Neural cell (in vitro differentiated cells): ENCODE data around the gene UBE2N. TPM values are rescaled to one million over a fixed set of nuclear protein-coding genes. Genes with fewer than 3 reads are reported as not detected.

ENCODE experiments used
- H2AFZ ChIP-seq: fragments of 200-600, 300-800 bp; sonication (generic), shearing (Covaris generic); 2 replicates; pipeline ENCODE4 v1.6.0; 2014; ENCODE audit warnings: low read depth, mild to moderate bottlenecking, antibody characterized with exemption, low read length, moderate library complexity
- H3F3A ChIP-seq: fragments of 200-600 bp; shearing (Covaris generic); 2 replicates; pipeline ENCODE4 v1.6.1; 2016; ENCODE audit warnings: mild to moderate bottlenecking, moderate library complexity, mixed read lengths, antibody characterized with exemption, low read length; ENCODE audit not compliant: insufficient read depth, poor library complexity, severe bottlenecking
- H3K27ac ChIP-seq: fragments of 200-600, 300-800 bp; sonication (generic), shearing (Covaris generic); 2 replicates; pipeline ENCODE4 v1.5.1; 2014; ENCODE audit warnings: mild to moderate bottlenecking, low read length, moderate library complexity
- H3K27me3 ChIP-seq: fragments of 300-800, 200-600 bp; sonication (generic), shearing (Covaris generic); 2 replicates; pipeline ENCODE4 v1.6.0; 2014; ENCODE audit warnings: mild to moderate bottlenecking, low read depth, low read length, moderate library complexity; ENCODE audit not compliant: insufficient read depth
- H3K36me3 ChIP-seq: fragments of 300-800, 200-600 bp; sonication (generic), shearing (Covaris generic); 2 replicates; pipeline ENCODE4 v1.5.1; 2014; ENCODE audit warnings: mild to moderate bottlenecking, antibody characterized with exemption, low read length, moderate library complexity; ENCODE audit not compliant: insufficient read depth
- H3K4me2 ChIP-seq: fragments of 300-800, 200-600 bp; sonication (generic), shearing (Covaris generic); 2 replicates; pipeline ENCODE4 v1.6.0; 2014; ENCODE audit warnings: mild to moderate bottlenecking, low read length
- H3K4me3 ChIP-seq: fragments of 300-800, 200-600 bp; sonication (generic), shearing (Covaris generic); 2 replicates; pipeline ENCODE4 v1.5.1; 2014; ENCODE audit warnings: mild to moderate bottlenecking, low read length, moderate library complexity
- H3K79me2 ChIP-seq: fragments of 200-600 bp; shearing (Covaris generic); replicated peaks from 2 replicates; pipeline ENCODE4 v1.6.0; 2014; ENCODE audit warnings: mild to moderate bottlenecking, low read length, moderate library complexity; ENCODE audit not compliant: insufficient read depth
- H3K9ac ChIP-seq: fragments of 300-800, 200-600 bp; sonication (generic), shearing (Covaris generic); 2 replicates; pipeline ENCODE4 v1.6.1; 2016; ENCODE audit warnings: mild to moderate bottlenecking, low read length, mixed read lengths
- H3K9me2 ChIP-seq: fragments of 200-600 bp; shearing (Covaris generic); 2 replicates; pipeline ENCODE4 v1.6.1; 2016; ENCODE audit warnings: mild to moderate bottlenecking, low read length, mixed read lengths; ENCODE audit not compliant: insufficient read depth
- H3K9me3 ChIP-seq: fragments of 200-600, 300-800 bp; sonication (generic), shearing (Covaris generic); 2 replicates; pipeline ENCODE4 v1.6.1; 2016; ENCODE audit warnings: mild to moderate bottlenecking, mixed run types, low read length, moderate library complexity, mixed read lengths
- H4K20me1 ChIP-seq: fragments of 200-600 bp; shearing (Covaris generic); 2 replicates; pipeline ENCODE4 v1.6.1; 2016; ENCODE audit warnings: mild to moderate bottlenecking, mixed run types; ENCODE audit not compliant: insufficient read depth
- EP300 ChIP-seq: fragments of 450-650 bp; conservative IDR thresholded peaks from 2 replicates; pipeline ENCODE4 v1.6.1; 2014; ENCODE audit warnings: antibody characterized with exemption, mild to moderate bottlenecking, moderate library complexity; ENCODE audit not compliant: poor library complexity, severe bottlenecking
- EZH2 ChIP-seq: fragments of 200-600, 300-800 bp; shearing (Covaris generic), sonication (generic); IDR thresholded peaks from 2 replicates; pipeline ENCODE4 v1.6.1; 2014; ENCODE audit warnings: antibody characterized with exemption, low read length, borderline replicate concordance, mild to moderate bottlenecking; ENCODE audit not compliant: insufficient read depth, poor library complexity, severe bottlenecking
- MXI1 ChIP-seq: fragments of 450-650 bp; conservative IDR thresholded peaks from 2 replicates; pipeline ENCODE4 v1.6.1; 2014; ENCODE audit warnings: antibody characterized with exemption, mild to moderate bottlenecking; ENCODE audit not compliant: poor library complexity, severe bottlenecking
- POLR2AphosphoS5 ChIP-seq: IDR thresholded peaks from 2 replicates; pipeline ENCODE4 v1.6.1; 2012
- RAD21 ChIP-seq: fragments of 450-650 bp; conservative IDR thresholded peaks from 2 replicates; pipeline ENCODE4 v1.6.1; 2014; ENCODE audit warnings: antibody characterized with exemption, mild to moderate bottlenecking, moderate library complexity
- SMC3 ChIP-seq: fragments of 450-650 bp; conservative IDR thresholded peaks from 2 replicates; pipeline ENCODE4 v1.6.1; 2014; ENCODE audit warnings: antibody characterized with exemption, mild to moderate bottlenecking, moderate library complexity; ENCODE audit not compliant: poor library complexity
- TAF1 ChIP-seq: IDR thresholded peaks from 2 replicates; pipeline ENCODE4 v1.6.1; 2012; ENCODE audit warnings: low read depth
- polyA plus RNA-seq: library from polyadenylated mRNA; depleted of rRNA; stranded (reverse); fragments of >200 nt; gene quantifications from 2 replicates; pipeline ENCODE4 v1.2.3, GENCODE V29; 2014
- TF ChIP-seq, protein P1 (sequence below): fragments of 450-650 bp; IDR thresholded peaks from 2 replicates; pipeline ENCODE4 v1.5.1; 2014; ENCODE audit warnings: antibody characterized with exemption, mild to moderate bottlenecking, moderate library complexity; ENCODE audit not compliant: poor library complexity, severe bottlenecking
- TF ChIP-seq, protein P2 (sequence below): IDR thresholded peaks from 2 replicates; pipeline ENCODE4 v1.6.1; 2012; ENCODE audit warnings: borderline replicate concordance

Gene UBE2N
- polyA plus RNA-seq, 1 donor from 2014 or later = 172 TPM

DNA sequence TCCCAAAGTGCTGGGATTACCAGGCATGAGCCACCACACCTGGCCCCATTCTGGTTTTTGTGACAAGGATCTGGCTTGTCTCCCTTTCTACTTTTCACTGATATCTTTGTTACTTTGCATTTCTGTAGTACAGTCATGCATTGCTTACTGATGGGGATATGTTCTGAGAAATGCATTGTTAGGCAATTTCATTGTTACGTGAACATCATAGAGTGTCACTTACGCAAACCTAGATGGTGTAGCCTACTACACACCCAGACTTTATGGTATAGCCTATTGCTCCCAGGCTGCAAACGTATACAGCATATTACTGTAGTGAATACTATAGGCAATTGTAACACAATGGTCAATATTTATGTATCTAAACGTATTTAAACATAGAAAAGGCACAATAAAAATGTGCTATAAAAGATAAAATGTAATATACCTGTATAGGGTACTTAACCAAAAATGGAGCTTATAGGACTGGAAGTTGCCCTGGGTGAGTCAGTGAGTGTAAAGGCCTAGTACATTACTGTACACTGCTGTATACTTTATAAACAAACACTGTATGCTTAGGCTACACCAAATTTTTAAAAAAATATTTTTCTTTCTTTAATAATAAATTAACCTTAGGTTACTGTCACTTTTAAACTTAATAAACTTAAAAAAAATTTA is 41.5 kb upstream of the UBE2N start:
- no peak overlapping the region for H2AFZ ChIP-seq

DNA sequence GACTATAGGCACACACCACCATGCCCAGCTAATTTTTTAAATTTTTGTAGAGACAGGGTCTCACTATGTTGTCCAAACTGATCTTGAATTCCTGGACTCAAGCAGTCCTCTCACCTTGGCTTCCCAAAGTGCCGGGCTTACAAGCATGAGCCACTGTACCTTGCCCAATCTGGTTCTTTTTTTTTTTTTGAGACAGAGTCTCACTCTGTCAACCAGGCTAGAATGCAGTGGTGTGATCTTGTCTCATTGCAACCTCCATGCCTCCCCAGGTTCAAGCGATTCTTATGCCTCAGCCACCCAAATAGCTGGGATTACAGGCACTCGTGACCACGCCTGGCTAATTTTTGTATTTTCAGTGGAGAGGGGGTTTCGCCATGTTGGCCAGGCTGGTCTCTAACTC is 41.0 kb upstream of the UBE2N start:
- Histone ChIP-seq H3K27ac (no peak overlapping the region), H3K4me2 (no peak overlapping the region), H4K20me1 (no peaks in the 10 kb centered on the region), H3F3A (no peaks in the 10 kb centered on the region), H3K79me2 (no peaks in the 10 kb centered on the region), H3K9me2 (no peaks in the 10 kb centered on the region), H3K9me3 (no peaks in the 10 kb centered on the region), H3K9ac (no peak overlapping the region), H3K36me3 (peaks cover 21% of the 10 kb centered on the region), H2AFZ (no peak overlapping the region), H3K27me3 (no peaks in the 10 kb centered on the region), H3K4me3 (no peak overlapping the region)
- TF ChIP-seq EZH2 (no peak), SMC3 (no peak), EP300 (no peak), MXI1 (no peak), TAF1 (no peak), POLR2AphosphoS5 (no peak), RAD21 (no peak)
- TF ChIP-seq, protein P1, sequence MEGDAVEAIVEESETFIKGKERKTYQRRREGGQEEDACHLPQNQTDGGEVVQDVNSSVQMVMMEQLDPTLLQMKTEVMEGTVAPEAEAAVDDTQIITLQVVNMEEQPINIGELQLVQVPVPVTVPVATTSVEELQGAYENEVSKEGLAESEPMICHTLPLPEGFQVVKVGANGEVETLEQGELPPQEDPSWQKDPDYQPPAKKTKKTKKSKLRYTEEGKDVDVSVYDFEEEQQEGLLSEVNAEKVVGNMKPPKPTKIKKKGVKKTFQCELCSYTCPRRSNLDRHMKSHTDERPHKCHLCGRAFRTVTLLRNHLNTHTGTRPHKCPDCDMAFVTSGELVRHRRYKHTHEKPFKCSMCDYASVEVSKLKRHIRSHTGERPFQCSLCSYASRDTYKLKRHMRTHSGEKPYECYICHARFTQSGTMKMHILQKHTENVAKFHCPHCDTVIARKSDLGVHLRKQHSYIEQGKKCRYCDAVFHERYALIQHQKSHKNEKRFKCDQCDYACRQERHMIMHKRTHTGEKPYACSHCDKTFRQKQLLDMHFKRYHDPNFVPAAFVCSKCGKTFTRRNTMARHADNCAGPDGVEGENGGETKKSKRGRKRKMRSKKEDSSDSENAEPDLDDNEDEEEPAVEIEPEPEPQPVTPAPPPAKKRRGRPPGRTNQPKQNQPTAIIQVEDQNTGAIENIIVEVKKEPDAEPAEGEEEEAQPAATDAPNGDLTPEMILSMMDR = no peak
- TF ChIP-seq, protein P2, sequence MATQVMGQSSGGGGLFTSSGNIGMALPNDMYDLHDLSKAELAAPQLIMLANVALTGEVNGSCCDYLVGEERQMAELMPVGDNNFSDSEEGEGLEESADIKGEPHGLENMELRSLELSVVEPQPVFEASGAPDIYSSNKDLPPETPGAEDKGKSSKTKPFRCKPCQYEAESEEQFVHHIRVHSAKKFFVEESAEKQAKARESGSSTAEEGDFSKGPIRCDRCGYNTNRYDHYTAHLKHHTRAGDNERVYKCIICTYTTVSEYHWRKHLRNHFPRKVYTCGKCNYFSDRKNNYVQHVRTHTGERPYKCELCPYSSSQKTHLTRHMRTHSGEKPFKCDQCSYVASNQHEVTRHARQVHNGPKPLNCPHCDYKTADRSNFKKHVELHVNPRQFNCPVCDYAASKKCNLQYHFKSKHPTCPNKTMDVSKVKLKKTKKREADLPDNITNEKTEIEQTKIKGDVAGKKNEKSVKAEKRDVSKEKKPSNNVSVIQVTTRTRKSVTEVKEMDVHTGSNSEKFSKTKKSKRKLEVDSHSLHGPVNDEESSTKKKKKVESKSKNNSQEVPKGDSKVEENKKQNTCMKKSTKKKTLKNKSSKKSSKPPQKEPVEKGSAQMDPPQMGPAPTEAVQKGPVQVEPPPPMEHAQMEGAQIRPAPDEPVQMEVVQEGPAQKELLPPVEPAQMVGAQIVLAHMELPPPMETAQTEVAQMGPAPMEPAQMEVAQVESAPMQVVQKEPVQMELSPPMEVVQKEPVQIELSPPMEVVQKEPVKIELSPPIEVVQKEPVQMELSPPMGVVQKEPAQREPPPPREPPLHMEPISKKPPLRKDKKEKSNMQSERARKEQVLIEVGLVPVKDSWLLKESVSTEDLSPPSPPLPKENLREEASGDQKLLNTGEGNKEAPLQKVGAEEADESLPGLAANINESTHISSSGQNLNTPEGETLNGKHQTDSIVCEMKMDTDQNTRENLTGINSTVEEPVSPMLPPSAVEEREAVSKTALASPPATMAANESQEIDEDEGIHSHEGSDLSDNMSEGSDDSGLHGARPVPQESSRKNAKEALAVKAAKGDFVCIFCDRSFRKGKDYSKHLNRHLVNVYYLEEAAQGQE = no peak

More for the DNA sequence above, 41.5 kb upstream of the UBE2N start:
- no peak for TF ChIP-seq EP300
- no peak for TF ChIP-seq POLR2AphosphoS5
- H3K4me2 ChIP-seq = no peak overlapping the region
- H3K4me3 ChIP-seq = no peak overlapping the region
- H3K9ac ChIP-seq = no peak overlapping the region
- no peaks in the 10 kb centered on the region for H3F3A ChIP-seq
- H4K20me1 ChIP-seq = no peaks in the 10 kb centered on the region
- H3K79me2 ChIP-seq = no peaks in the 10 kb centered on the region
- no peaks in the 10 kb centered on the region for H3K27me3 ChIP-seq
- H3K9me2 ChIP-seq = no peaks in the 10 kb centered on the region
- H3K36me3 ChIP-seq = peaks cover 21% of the 10 kb centered on the region
- H3K27ac ChIP-seq = no peak overlapping the region
- no peaks in the 10 kb centered on the region for H3K9me3 ChIP-seq
